CD4-positive, alpha-beta T cell treated with Interleukin-6 at 100 ng/mL for 8 hours (primary cell): ENCODE measurements around the gene ACTN4.
"Not testable (repeated sequence)": the region's sequence is repeated elsewhere in the genome, so short reads cannot be mapped to it uniquely, and the experiment has no call there.

Source experiments
- DNase-seq: peaks from one replicate; pipeline ENCODE4 v3.0.0-alpha.2; 2020; ENCODE audit warnings: mixed read lengths, low spot score

Gene ACTN4

GRCh38 chr19:38769635-38770211 lies 122.3 kb downstream of the ACTN4 start:
- DNase-seq, result peak; percentile 88

GRCh38 chr19:38770228-38770948 lies 122.9 kb downstream of the ACTN4 start:
- DNase-seq, result not testable (repeated sequence)

GRCh38 chr19:38770949-38771275 lies 123.5 kb downstream of the ACTN4 start:
- DNase-seq, result not testable (repeated sequence)

- not testable (repeated sequence) for DNase-seq
These were observed 124.1 kb downstream of the ACTN4 start for GRCh38 chr19:38771569-38771968.

- DNase-seq, result no peak
These were observed 126.2 kb downstream of the ACTN4 start, which contains the start of gene LGALS7 for GRCh38 chr19:38773469-38774177. Gene LGALS7 (minus strand): TSS chr19:38773517. CDS start chr19:38773492, 25 bp downstream.

- no peak for DNase-seq
These were observed 126.9 kb downstream of the ACTN4 start for GRCh38 chr19:38774181-38774950.

DNA sequence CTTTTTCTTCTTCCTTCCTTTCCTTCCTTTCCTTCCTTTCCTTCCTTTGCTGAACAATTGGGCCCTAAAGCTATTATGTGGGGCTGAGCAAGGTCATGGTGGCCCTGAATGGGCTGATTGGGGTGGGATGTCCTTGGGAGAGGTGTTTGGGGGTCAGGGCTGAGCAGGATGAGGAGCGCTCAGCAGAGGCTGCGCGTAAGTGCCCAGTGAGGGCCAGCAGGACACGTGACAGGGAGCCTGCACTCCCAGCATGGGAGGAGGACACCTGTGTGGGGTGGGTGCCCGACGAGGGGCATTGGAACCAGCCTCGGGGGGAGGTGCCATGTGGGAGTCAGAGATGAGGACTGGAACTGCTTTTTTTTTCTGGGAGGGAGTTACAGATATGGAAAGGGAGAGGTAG lies 131.3 kb downstream of the ACTN4 start:
- DNase-seq, result no peak

DNA sequence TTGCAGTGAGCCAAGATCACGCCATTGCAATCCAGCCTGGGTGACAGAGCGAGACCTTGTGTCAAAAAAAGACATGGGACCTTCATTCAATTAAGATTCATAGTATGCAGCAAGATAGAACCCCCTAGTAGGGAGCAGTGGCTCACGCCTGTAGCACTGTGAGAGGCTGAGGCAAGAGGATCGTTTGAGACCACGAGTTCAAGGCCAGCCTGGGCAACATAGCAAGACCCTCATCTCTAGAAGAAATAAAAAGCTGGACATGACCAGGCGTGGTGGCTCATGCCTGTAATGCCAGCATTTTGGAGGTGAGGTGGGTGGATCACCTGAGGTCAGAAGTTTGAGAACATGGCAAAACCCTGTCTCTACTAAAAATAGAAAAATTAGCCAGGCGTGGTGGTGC lies 133.0 kb downstream of the ACTN4 start:
- no peak for DNase-seq

GRCh38 chr19:38781058-38781457 lies 133.6 kb downstream of the ACTN4 start:
- DNase-seq, result no peak
